Esophagus squamous epithelium (tissue), 4 donors: Measurements from ENCODE around the gene PTPRM.

Experiments used
- POLR2A ChIP-seq, 4 donors: fragments of 450-650 bp; IDR thresholded peaks; one replicate each; pipeline ENCODE4 v1.6.1; 2017; ENCODE audit warnings: antibody characterized with exemption in 4 of 4, mild to moderate bottlenecking in 4 of 4, moderate library complexity in 3 of 4
- TF ChIP-seq, protein P1 (sequence below), 6 experiments: fragments of 450-650 bp in 4 of 6; fragments of 200-600 bp in 2 of 6; sonication (generic) in 2 of 6; IDR thresholded peaks; one replicate each; pipeline ENCODE4 v1.5.1; 2016 to 2019; ENCODE audit warnings: antibody characterized with exemption in 6 of 6, mild to moderate bottlenecking in 4 of 6, moderate library complexity in 4 of 6

GRCh38 chr18:7904529-7904928, 337.4 kb downstream of the PTPRM start:
- TF ChIP-seq, protein P1, sequence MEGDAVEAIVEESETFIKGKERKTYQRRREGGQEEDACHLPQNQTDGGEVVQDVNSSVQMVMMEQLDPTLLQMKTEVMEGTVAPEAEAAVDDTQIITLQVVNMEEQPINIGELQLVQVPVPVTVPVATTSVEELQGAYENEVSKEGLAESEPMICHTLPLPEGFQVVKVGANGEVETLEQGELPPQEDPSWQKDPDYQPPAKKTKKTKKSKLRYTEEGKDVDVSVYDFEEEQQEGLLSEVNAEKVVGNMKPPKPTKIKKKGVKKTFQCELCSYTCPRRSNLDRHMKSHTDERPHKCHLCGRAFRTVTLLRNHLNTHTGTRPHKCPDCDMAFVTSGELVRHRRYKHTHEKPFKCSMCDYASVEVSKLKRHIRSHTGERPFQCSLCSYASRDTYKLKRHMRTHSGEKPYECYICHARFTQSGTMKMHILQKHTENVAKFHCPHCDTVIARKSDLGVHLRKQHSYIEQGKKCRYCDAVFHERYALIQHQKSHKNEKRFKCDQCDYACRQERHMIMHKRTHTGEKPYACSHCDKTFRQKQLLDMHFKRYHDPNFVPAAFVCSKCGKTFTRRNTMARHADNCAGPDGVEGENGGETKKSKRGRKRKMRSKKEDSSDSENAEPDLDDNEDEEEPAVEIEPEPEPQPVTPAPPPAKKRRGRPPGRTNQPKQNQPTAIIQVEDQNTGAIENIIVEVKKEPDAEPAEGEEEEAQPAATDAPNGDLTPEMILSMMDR (IDR thresholded peaks at IDR 0.05), result no peak
- TF ChIP-seq POLR2A (IDR thresholded peaks at IDR 0.05), result no peak
